Measurements from ENCODE around the gene PRELID2. TPM values are rescaled to one million over a fixed set of nuclear protein-coding genes. Genes with fewer than 3 reads are reported as not detected.

PRELID2 gene
- total and polyA plus RNA-seq, 2 donors (not counting 3 experiments of a cell fraction or from before 2014, with no cell fraction given), result 3.2 to 16.4 TPM

- Histone ChIP-seq H3K36me3 (ENCODE audit: control insufficient read depth in 2 of 2, extremely low read depth in 1 of 2, insufficient read depth in 2 of 2, low read length in 2 of 2) (no peaks in the 10 kb centered on the region), H3K9me1 (replicated peaks; ENCODE audit: control insufficient read depth, extremely low read depth, insufficient read depth, low read length) (no peaks in the 10 kb centered on the region), H4K20me1 (replicated peaks; ENCODE audit: control insufficient read depth, extremely low read depth, insufficient read depth, low read length) (no peaks in the 10 kb centered on the region), H3K9me3 (replicated peaks; ENCODE audit: control insufficient read depth, insufficient read depth, low read length) (no peaks in the 10 kb centered on the region), H3K79me2 (ENCODE audit: control insufficient read depth, insufficient read depth, low read length) (no peaks in the 10 kb centered on the region), H2AFZ (ENCODE audit: low read depth, low read length) (no peak overlapping the region), H3K4me1 (ENCODE audit: control insufficient read depth, extremely low read depth, insufficient read depth, low read length) (no peaks in the 10 kb centered on the region), H3K27me3 (ENCODE audit: control insufficient read depth in 2 of 2, insufficient read depth in 2 of 2, low read length in 2 of 2) (no peaks in the 10 kb centered on the region), H3K9ac (replicated peaks; ENCODE audit: extremely low read depth, insufficient read depth, low read length) (no peak overlapping the region), H3K4me2 (ENCODE audit: insufficient read depth, low read length) (no peak overlapping the region), H3K27ac (ENCODE audit: insufficient read depth, low read depth, low read length) (no peak overlapping the region), H3K4me3 (replicated peaks in 1 of 3; ENCODE audit: insufficient read depth in 1 of 3, low read depth in 1 of 3, low read length in 3 of 3) (no peak overlapping the region)
- FAIRE-seq (no peak), DNase-seq (ENCODE audit: low read depth, low spot score) (no peak)
- dilution Hi-C loops (cut with MboI; ENCODE audit: extremely low pct_ligation_motif_present, low sequenced_read_pairs), result no loop called here
- no peak for TF ChIP-seq JUN (IDR thresholded peaks at IDR 0.05; ENCODE audit: borderline replicate concordance, insufficient read depth, insufficient read length, low read depth)
- no peak for TF ChIP-seq FOS (IDR thresholded peaks at IDR 0.05; ENCODE audit: borderline replicate concordance, insufficient read depth, low read length)
- no peak for TF ChIP-seq EZH2 (IDR thresholded peaks at IDR 0.05; ENCODE audit: borderline replicate concordance, low read depth, low read length, severe bottlenecking)
- no peak for TF ChIP-seq POLR2AphosphoS5 (IDR thresholded peaks at IDR 0.05; ENCODE audit: insufficient read depth, low read depth, low read length)
- TF ChIP-seq MYC (IDR thresholded peaks at IDR 0.05; ENCODE audit: low read depth, low read length), result no peak
- no TSS peak for BruUV-seq (replicated peaks)
- intact Hi-C loops (cut with micrococcal nuclease), result no loop called here
- CTCF ChIA-PET, result interaction anchor here (1.6 to 2.1 kb wide), 2 partner anchors 18 to 110 kb away, joined by 5 to 9 read pairs; no protein-coding TSS in a partner anchor
- POLR2A ChIA-PET, result no interaction called here
These were observed 28.2 kb downstream of the PRELID2 start for GRCh38 chr5:145806923-145807322.

- Histone ChIP-seq H3K9me1 (replicated peaks; ENCODE audit: control insufficient read depth, extremely low read depth, insufficient read depth, low read length) (no peaks in the 10 kb centered on the region), H3K79me2 (ENCODE audit: control insufficient read depth, insufficient read depth, low read length) (no peaks in the 10 kb centered on the region), H3K9ac (replicated peaks; ENCODE audit: extremely low read depth, insufficient read depth, low read length) (no peak overlapping the region), H3K9me3 (replicated peaks; ENCODE audit: control insufficient read depth, insufficient read depth, low read length) (no peaks in the 10 kb centered on the region), H3K36me3 (ENCODE audit: control insufficient read depth in 2 of 2, extremely low read depth in 1 of 2, insufficient read depth in 2 of 2, low read length in 2 of 2) (no peaks in the 10 kb centered on the region), H3K4me2 (ENCODE audit: insufficient read depth, low read length) (no peak overlapping the region), H4K20me1 (replicated peaks; ENCODE audit: control insufficient read depth, extremely low read depth, insufficient read depth, low read length) (no peaks in the 10 kb centered on the region), H3K27me3 (ENCODE audit: control insufficient read depth in 2 of 2, insufficient read depth in 2 of 2, low read length in 2 of 2) (no peaks in the 10 kb centered on the region), H3K4me1 (ENCODE audit: control insufficient read depth, extremely low read depth, insufficient read depth, low read length) (no peaks in the 10 kb centered on the region), H3K27ac (ENCODE audit: insufficient read depth, low read depth, low read length) (no peak overlapping the region), H3K4me3 (replicated peaks in 1 of 3; ENCODE audit: insufficient read depth in 1 of 3, low read depth in 1 of 3, low read length in 3 of 3) (no peak overlapping the region), H2AFZ (ENCODE audit: low read depth, low read length) (no peak overlapping the region)
- BruUV-seq (replicated peaks), result no TSS peak
- intact Hi-C loops (cut with micrococcal nuclease) (no loop called here), dilution Hi-C loops (cut with MboI; ENCODE audit: extremely low pct_ligation_motif_present, low sequenced_read_pairs) (no loop called here)
- FAIRE-seq (no peak), DNase-seq (ENCODE audit: low read depth, low spot score) (no peak)
- POLR2A ChIA-PET, result no interaction called here
- TF ChIP-seq MYC (IDR thresholded peaks at IDR 0.05; ENCODE audit: low read depth, low read length) (no peak), POLR2AphosphoS5 (IDR thresholded peaks at IDR 0.05; ENCODE audit: insufficient read depth, low read depth, low read length) (no peak)
- CTCF ChIA-PET, result interaction anchor here (1.2 kb wide), 1 partner anchor 12 kb away, joined by 3 read pairs; no protein-coding TSS in a partner anchor
These were observed 29.3 kb downstream of the PRELID2 start for GRCh38 chr5:145805819-145806218.
